GM21717 (cell line): ENCODE measurements around the gene PAX3.
"Not testable (repeated sequence)": the region's sequence is repeated elsewhere in the genome, so short reads cannot be mapped to it uniquely, and the experiment has no call there.

Experiments
- ATAC-seq: cut with Tn5 transposase; IDR thresholded peaks from one replicate; pipeline ENCODE4 v1.9.1; 2021; ENCODE audit warnings: mild to moderate bottlenecking, moderate library complexity; ENCODE audit not compliant: unreplicated experiment

Gene PAX3

GRCh38 chr2:222155003-222155664 is 143.7 kb downstream of the PAX3 start:
- ATAC-seq = not testable (repeated sequence)
